Lower leg skin (tissue), 3 donors: ENCODE results near the gene PREP.

Experiments
- POLR2A ChIP-seq, 2 donors: fragments of 450-650 bp; IDR thresholded peaks; one replicate each; pipeline ENCODE4 v1.6.1; 2016 to 2017; ENCODE audit warnings: antibody characterized with exemption in 2 of 2, mild to moderate bottlenecking in 1 of 2, moderate library complexity in 1 of 2
- TF ChIP-seq, protein P1 (sequence below), 3 donors: fragments of 450-650 bp; IDR thresholded peaks; one replicate each; pipeline ENCODE4 v1.5.1; 2016; ENCODE audit warnings: antibody characterized with exemption in 3 of 3, mild to moderate bottlenecking in 3 of 3, moderate library complexity in 2 of 3

DNA sequence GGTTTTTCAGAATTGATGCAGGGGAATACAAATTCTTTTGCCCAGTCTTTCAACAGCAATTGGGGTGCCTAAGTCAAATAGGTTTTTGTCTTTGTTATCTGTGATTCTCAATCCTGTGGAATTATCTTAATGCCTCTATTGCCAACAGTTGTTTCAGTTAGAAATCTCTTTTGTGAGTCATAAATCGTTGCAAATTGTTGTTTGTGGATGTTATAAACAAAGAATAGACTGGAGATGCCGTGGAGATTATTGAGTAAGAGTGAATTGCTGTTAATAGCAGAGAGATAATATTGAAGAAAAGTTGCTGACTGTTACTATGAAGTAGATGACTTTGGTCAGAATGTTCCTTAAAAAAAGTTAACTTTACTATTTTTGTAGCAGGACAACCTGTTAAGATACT is 159.4 kb downstream of the PREP start:
- no peak for TF ChIP-seq POLR2A (IDR thresholded peaks at IDR 0.05)
- TF ChIP-seq, protein P1, sequence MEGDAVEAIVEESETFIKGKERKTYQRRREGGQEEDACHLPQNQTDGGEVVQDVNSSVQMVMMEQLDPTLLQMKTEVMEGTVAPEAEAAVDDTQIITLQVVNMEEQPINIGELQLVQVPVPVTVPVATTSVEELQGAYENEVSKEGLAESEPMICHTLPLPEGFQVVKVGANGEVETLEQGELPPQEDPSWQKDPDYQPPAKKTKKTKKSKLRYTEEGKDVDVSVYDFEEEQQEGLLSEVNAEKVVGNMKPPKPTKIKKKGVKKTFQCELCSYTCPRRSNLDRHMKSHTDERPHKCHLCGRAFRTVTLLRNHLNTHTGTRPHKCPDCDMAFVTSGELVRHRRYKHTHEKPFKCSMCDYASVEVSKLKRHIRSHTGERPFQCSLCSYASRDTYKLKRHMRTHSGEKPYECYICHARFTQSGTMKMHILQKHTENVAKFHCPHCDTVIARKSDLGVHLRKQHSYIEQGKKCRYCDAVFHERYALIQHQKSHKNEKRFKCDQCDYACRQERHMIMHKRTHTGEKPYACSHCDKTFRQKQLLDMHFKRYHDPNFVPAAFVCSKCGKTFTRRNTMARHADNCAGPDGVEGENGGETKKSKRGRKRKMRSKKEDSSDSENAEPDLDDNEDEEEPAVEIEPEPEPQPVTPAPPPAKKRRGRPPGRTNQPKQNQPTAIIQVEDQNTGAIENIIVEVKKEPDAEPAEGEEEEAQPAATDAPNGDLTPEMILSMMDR (IDR thresholded peaks at IDR 0.05): no peak
